DND-41 (cell line): ENCODE results near the gene MAN2B1.

Experiments used
- ATAC-seq: fragments of 200-7000 bp; cut with Tn5 transposase; 3 replicates; pipeline ENCODE4 v1.9.1; 2021; ENCODE audit warnings: low read depth; ENCODE audit not compliant: insufficient read depth
- DNase-seq: peaks from one replicate; pipeline ENCODE4 v3.0.0-alpha.2; 2020
- H2AFZ ChIP-seq: 2 replicates; pipeline ENCODE4 v1.6.0; 2012; ENCODE audit warnings: low read depth, low read length
- H3K27ac ChIP-seq: 2 replicates; pipeline ENCODE4 v1.5.1; 2012; ENCODE audit warnings: low read length, inconsistent platforms
- H3K27me3 ChIP-seq: fragments of 200-600 bp; sonication (generic); 2 replicates; pipeline ENCODE4 v1.6.0; 2012; ENCODE audit warnings: low read length, mild to moderate bottlenecking, inconsistent platforms; ENCODE audit not compliant: insufficient read depth, poor library complexity
- H3K36me3 ChIP-seq: 2 replicates; pipeline ENCODE4 v1.5.1; 2012; ENCODE audit warnings: low read length, inconsistent platforms; ENCODE audit not compliant: insufficient read depth
- H3K4me1 ChIP-seq: 2 replicates; pipeline ENCODE4 v1.5.1; 2012; ENCODE audit warnings: mild to moderate bottlenecking, low read length; ENCODE audit not compliant: insufficient read depth
- H3K4me2 ChIP-seq: 2 replicates; pipeline ENCODE4 v1.6.0; 2012; ENCODE audit warnings: mild to moderate bottlenecking, moderate library complexity, low read length, inconsistent platforms; ENCODE audit not compliant: insufficient read depth
- H3K4me3 ChIP-seq, 2 experiments: fragments of 200-600 bp in 1 of 2; shearing (Covaris generic) in 1 of 2; 2 replicates each; pipeline ENCODE4 v1.5.1; 2012 to 2016; ENCODE audit warnings: inconsistent platforms in 2 of 2, low read length in 2 of 2, mild to moderate bottlenecking in 2 of 2, low read depth in 1 of 2, moderate library complexity in 1 of 2
- H3K79me2 ChIP-seq: 2 replicates; pipeline ENCODE4 v1.6.0; 2012; ENCODE audit warnings: low read length, inconsistent platforms; ENCODE audit not compliant: insufficient read depth
- H3K9ac ChIP-seq: 2 replicates; pipeline ENCODE4 v1.6.0; 2012; ENCODE audit warnings: low read depth, mild to moderate bottlenecking, inconsistent platforms, low read length, moderate library complexity
- H3K9me3 ChIP-seq: 2 replicates; pipeline ENCODE4 v1.5.1; 2012; ENCODE audit warnings: low read length, moderate library complexity, mild to moderate bottlenecking, inconsistent platforms; ENCODE audit not compliant: insufficient read depth, severe bottlenecking
- H4K20me1 ChIP-seq: 2 replicates; pipeline ENCODE4 v1.6.0; 2012; ENCODE audit warnings: low read length; ENCODE audit not compliant: insufficient read depth
- CTCF ChIP-seq: IDR thresholded peaks from 2 replicates; pipeline ENCODE4 v1.5.1; 2012; ENCODE audit warnings: borderline replicate concordance, low read length, moderate library complexity, mild to moderate bottlenecking; ENCODE audit not compliant: poor library complexity, severe bottlenecking; ENCODE audit errors: extremely low read depth
- EZH2 ChIP-seq: IDR thresholded peaks from 3 replicates; pipeline ENCODE4 v1.6.1; 2012; ENCODE audit warnings: borderline replicate concordance, low read depth, mild to moderate bottlenecking, moderate library complexity, low read length, inconsistent platforms; ENCODE audit not compliant: severe bottlenecking

Gene MAN2B1

GRCh38 chr19:12660980-12661379, 5.6 kb downstream of the MAN2B1 start:
- Histone ChIP-seq H3K4me3 (no peak overlapping the region), H3K79me2 (peaks cover 13% of the 10 kb centered on the region), H3K4me2 (no peak overlapping the region), H2AFZ (no peak overlapping the region), H3K4me1 (peaks cover 12% of the 10 kb centered on the region), H3K9ac (no peak overlapping the region), H3K27me3 (no peaks in the 10 kb centered on the region), H3K9me3 (no peaks in the 10 kb centered on the region), H3K36me3 (peaks cover 64% of the 10 kb centered on the region), H4K20me1 (no peaks in the 10 kb centered on the region; the same call in 1 of the 2 replicates), H3K27ac (no peak overlapping the region)
- DNase-seq, result no peak
- ATAC-seq, result no peak
- no peak for TF ChIP-seq EZH2
- no peak for TF ChIP-seq CTCF

- DNase-seq (no peak), ATAC-seq (no peak)
- H4K20me1 ChIP-seq, result no peaks in the 10 kb centered on the region; the same call in 1 of the 2 replicates
- no peaks in the 10 kb centered on the region for H3K9me3 ChIP-seq
- TF ChIP-seq EZH2 (no peak), CTCF (no peak)
- H3K36me3 ChIP-seq, result peaks cover 54% of the 10 kb centered on the region
- no peak overlapping the region for H2AFZ ChIP-seq
- no peaks in the 10 kb centered on the region for H3K79me2 ChIP-seq
- no peak overlapping the region for H3K9ac ChIP-seq
- H3K4me1 ChIP-seq, result no peaks in the 10 kb centered on the region
- no peak overlapping the region for H3K27ac ChIP-seq
- H3K4me3 ChIP-seq, result no peak overlapping the region
- H3K27me3 ChIP-seq, result no peaks in the 10 kb centered on the region
- no peak overlapping the region for H3K4me2 ChIP-seq
Measured at GRCh38 chr19:12657966-12658365, 8.6 kb downstream of the MAN2B1 start.

- TF ChIP-seq CTCF (no peak), EZH2 (no peak)
- H2AFZ ChIP-seq, result no peak overlapping the region
- peak; percentile 50; the same call in 2 of the 3 replicates for ATAC-seq
- no peaks in the 10 kb centered on the region for H3K4me1 ChIP-seq
- H3K4me2 ChIP-seq, result no peak overlapping the region
- no peak overlapping the region for H3K4me3 ChIP-seq
- H3K9ac ChIP-seq, result no peak overlapping the region
- H3K27ac ChIP-seq, result no peak overlapping the region
- DNase-seq, result peak; percentile 43
- no peaks in the 10 kb centered on the region for H3K9me3 ChIP-seq
- no peaks in the 10 kb centered on the region for H3K79me2 ChIP-seq
- H3K27me3 ChIP-seq, result no peaks in the 10 kb centered on the region
- H4K20me1 ChIP-seq, result no peaks in the 10 kb centered on the region; the same call in 1 of the 2 replicates
- H3K36me3 ChIP-seq, result peaks cover 49% of the 10 kb centered on the region
Measured at GRCh38 chr19:12656899-12657571, 9.5 kb downstream of the MAN2B1 start.
